SU-DHL-6 (cell line): ENCODE measurements around the gene DNAAF8.

Source experiments
- H2AFZ ChIP-seq: fragments of 200-600 bp; sonication (generic); 2 replicates; pipeline ENCODE4 v1.6.1; 2014; ENCODE audit warnings: low read depth, mild to moderate bottlenecking, moderate library complexity, mixed read lengths, antibody characterized with exemption, low read length; ENCODE audit not compliant: severe bottlenecking
- H3F3A ChIP-seq: fragments of 200-600 bp; shearing (Covaris generic); 2 replicates; pipeline ENCODE4 v1.6.0; 2016; ENCODE audit warnings: antibody characterized with exemption, mild to moderate bottlenecking; ENCODE audit not compliant: insufficient read depth
- H3K27ac ChIP-seq: fragments of 200-600 bp; sonication (generic); 2 replicates; pipeline ENCODE4 v1.5.1; 2016; ENCODE audit warnings: low read depth, mild to moderate bottlenecking, low read length, moderate library complexity, mixed read lengths
- H3K27me3 ChIP-seq: fragments of 200-600 bp; sonication (generic), shearing (Covaris generic); 2 replicates; pipeline ENCODE4 v1.6.0; 2014; ENCODE audit warnings: mild to moderate bottlenecking, low read length
- H3K36me3 ChIP-seq: fragments of 200-600 bp; sonication (generic); 2 replicates; pipeline ENCODE4 v1.6.1; 2014; ENCODE audit warnings: mild to moderate bottlenecking, low read length, mixed read lengths
- H3K4me2 ChIP-seq: fragments of 300-600, 200-600 bp; shearing (Covaris generic), sonication (generic); 2 replicates; pipeline ENCODE4 v1.6.0; 2014; ENCODE audit warnings: low read length, low read depth, mild to moderate bottlenecking; ENCODE audit not compliant: poor library complexity, severe bottlenecking
- H3K4me3 ChIP-seq: fragments of 200-600 bp; sonication (generic); 2 replicates; pipeline ENCODE4 v1.5.1; 2014; ENCODE audit warnings: antibody characterized with exemption, low read length, mild to moderate bottlenecking, mixed read lengths; ENCODE audit not compliant: insufficient read depth, poor library complexity, severe bottlenecking
- H3K79me2 ChIP-seq: fragments of 200-600 bp; sonication (generic); 2 replicates; pipeline ENCODE4 v1.6.1; 2014; ENCODE audit warnings: mild to moderate bottlenecking, low read length, moderate library complexity; ENCODE audit not compliant: insufficient read depth
- H3K9ac ChIP-seq: fragments of 200-600 bp; sonication (generic); 2 replicates; pipeline ENCODE4 v1.7.0; 2014; ENCODE audit warnings: mild to moderate bottlenecking, low read length
- H3K9me2 ChIP-seq: fragments of 200-600 bp; sonication (generic); replicated peaks from 2 replicates; pipeline ENCODE4 v1.6.1; 2014; ENCODE audit warnings: low read length; ENCODE audit not compliant: insufficient read depth
- H3K9me3 ChIP-seq: fragments of 200-600 bp; sonication (generic); 2 replicates; pipeline ENCODE4 v1.6.1; 2014; ENCODE audit warnings: low read length, mixed read lengths; ENCODE audit not compliant: insufficient read depth
- H4K20me1 ChIP-seq: fragments of 200-600 bp; sonication (generic); 2 replicates; pipeline ENCODE4 v1.6.1; 2014; ENCODE audit warnings: low read depth, mild to moderate bottlenecking, antibody characterized with exemption, low read length, moderate library complexity, mixed read lengths
- CTCF ChIP-seq: fragments of 200-600 bp; sonication (generic); IDR thresholded peaks from one replicate; pipeline ENCODE4 v1.5.1; 2017; ENCODE audit warnings: antibody characterized with exemption, mild to moderate bottlenecking, low read length, moderate library complexity; ENCODE audit not compliant: insufficient read depth, poor library complexity, severe bottlenecking
- EZH2phosphoT487 ChIP-seq: fragments of 200-600 bp; sonication (generic), shearing (Covaris generic); conservative IDR thresholded peaks from 2 replicates; pipeline ENCODE4 v1.6.1; 2018; ENCODE audit warnings: mild to moderate bottlenecking, antibody characterized with exemption, low read length, moderate library complexity, mixed read lengths

Gene DNAAF8

DNA sequence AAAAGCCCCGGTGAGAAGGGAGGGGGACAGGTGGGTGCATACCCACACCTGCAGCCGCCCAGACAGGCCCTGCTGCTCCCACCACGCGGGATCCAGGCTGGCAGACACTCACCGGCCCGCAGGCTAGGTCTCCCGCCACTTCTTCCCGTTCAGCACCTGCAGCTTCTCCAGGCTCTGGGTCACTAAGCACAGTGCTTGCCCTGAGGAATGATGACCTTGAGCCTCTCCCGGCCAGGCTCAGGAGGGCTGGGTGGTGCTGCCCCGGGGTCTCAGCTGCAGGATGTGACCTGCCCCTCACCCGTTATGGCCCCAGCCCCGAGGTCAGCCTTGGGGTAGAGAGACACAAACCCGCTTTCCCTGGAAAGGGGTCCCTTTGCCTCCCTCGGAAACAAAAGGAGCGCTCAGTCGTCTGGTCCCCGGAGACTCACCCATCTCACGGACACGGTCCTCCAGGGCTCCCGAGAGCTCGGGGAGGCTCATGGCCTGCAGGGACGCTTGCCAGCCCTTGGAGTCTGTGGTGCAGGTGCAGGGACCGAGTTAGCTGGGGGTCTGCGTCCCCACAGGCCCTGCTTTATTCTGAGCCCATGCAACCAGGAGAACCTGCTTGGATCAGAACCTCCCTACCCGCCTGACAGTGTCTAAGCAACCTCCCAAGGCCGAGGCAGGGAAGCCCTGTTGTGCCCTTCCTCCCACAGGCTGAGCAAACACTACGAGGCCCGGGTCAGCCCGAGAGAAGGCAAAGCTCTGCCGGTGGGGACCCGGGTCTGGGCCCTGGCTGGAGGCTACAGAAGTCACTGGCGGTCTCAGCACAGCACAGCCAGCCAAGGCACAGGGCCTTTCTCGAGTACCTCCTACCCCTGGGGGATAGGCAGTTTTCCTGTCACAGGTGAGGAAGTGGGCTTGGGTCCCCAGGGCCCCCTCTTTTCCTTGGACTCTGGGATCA lies 37.2 kb upstream of the DNAAF8 start:
- Histone ChIP-seq H3K9me3 (no peaks in the 10 kb centered on the region), H3K27ac (no peak overlapping the region), H3K27me3 (no peaks in the 10 kb centered on the region), H3K9me2 (no peaks in the 10 kb centered on the region), H3K79me2 (peaks cover 5% of the 10 kb centered on the region; the same call in 1 of the 2 replicates), H3K9ac (no peak overlapping the region), H3F3A (no peaks in the 10 kb centered on the region), H3K4me2 (no peak overlapping the region), H3K36me3 (no peaks in the 10 kb centered on the region), H3K4me3 (no peak overlapping the region), H2AFZ (no peak overlapping the region), H4K20me1 (no peaks in the 10 kb centered on the region)
- no peak for TF ChIP-seq CTCF
- no peak for TF ChIP-seq EZH2phosphoT487

- Histone ChIP-seq H3K27ac (no peak overlapping the region), H3K4me2 (no peak overlapping the region), H3K36me3 (no peaks in the 10 kb centered on the region), H2AFZ (no peak overlapping the region), H3K4me3 (no peak overlapping the region), H3F3A (no peaks in the 10 kb centered on the region), H3K79me2 (peaks cover 5% of the 10 kb centered on the region; the same call in 1 of the 2 replicates), H3K9me2 (no peaks in the 10 kb centered on the region), H3K9me3 (no peaks in the 10 kb centered on the region), H3K9ac (no peak overlapping the region), H3K27me3 (no peaks in the 10 kb centered on the region), H4K20me1 (no peaks in the 10 kb centered on the region)
- TF ChIP-seq CTCF = no peak
- no peak for TF ChIP-seq EZH2phosphoT487
Observed at GRCh38 chr16:4697848-4698291, 36.5 kb upstream of the DNAAF8 start.

DNA sequence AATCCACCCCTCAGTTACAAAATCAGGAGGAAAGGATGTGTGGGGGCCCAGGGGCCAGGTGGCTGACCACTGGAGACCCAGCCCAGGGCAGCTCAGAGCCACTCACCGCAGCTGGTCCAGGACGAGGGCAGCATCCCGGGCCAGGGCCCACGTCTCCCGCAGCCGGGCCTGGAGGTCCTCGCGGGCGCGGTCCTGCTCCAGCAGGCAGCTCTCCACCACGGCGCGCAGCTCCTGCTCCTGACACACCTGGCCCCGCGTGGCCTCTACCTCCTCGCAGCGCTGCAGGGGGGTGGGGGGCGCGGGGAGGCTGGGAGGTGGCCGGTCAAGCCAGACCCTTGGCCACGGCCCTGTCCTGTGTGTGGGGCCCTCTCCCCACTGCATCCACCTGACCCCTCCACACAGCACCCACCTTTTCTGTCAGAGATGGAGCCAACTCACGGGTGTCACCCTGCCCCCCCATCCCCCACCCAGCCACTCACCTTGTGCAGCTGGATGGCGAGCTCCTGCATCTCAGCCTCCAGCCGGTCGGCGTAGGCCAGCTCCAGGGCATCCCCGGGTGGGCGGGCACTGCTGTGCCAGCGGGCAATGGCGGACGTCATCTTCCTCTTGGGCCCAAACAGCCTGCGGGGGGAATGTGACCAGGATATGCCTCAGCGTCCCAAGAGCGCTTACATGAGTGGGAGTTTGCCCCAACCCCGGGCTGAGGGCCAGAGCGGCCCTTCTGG lies 35.9 kb upstream of the DNAAF8 start:
- H3F3A ChIP-seq = no peaks in the 10 kb centered on the region
- no peak overlapping the region for H3K4me2 ChIP-seq
- TF ChIP-seq EZH2phosphoT487 (no peak), CTCF (no peak)
- H4K20me1 ChIP-seq = no peaks in the 10 kb centered on the region
- H3K9ac ChIP-seq = no peak overlapping the region
- peaks cover 5% of the 10 kb centered on the region; the same call in 1 of the 2 replicates for H3K79me2 ChIP-seq
- H2AFZ ChIP-seq = no peak overlapping the region
- no peak overlapping the region for H3K27ac ChIP-seq
- H3K9me3 ChIP-seq = no peaks in the 10 kb centered on the region
- no peaks in the 10 kb centered on the region for H3K9me2 ChIP-seq
- H3K4me3 ChIP-seq = no peak overlapping the region
- no peaks in the 10 kb centered on the region for H3K27me3 ChIP-seq
- H3K36me3 ChIP-seq = no peaks in the 10 kb centered on the region
